Loucy (cell line): ENCODE measurements around the gene IGSF6.

Experiments used
- CTCF ChIP-seq: fragments of 200-600 bp; sonication (generic); conservative IDR thresholded peaks from 2 replicates; pipeline ENCODE4 v1.5.1; 2014; ENCODE audit warnings: mild to moderate bottlenecking, antibody characterized with exemption, low read length
- EZH2phosphoT487 ChIP-seq: fragments of 200-600 bp; IDR thresholded peaks from 2 replicates; pipeline ENCODE4 v1.6.1; 2018; ENCODE audit warnings: antibody characterized with exemption, mild to moderate bottlenecking, moderate library complexity, borderline replicate concordance

- TF ChIP-seq CTCF: no peak
- TF ChIP-seq EZH2phosphoT487: no peak
These were observed 6.7 kb upstream of the IGSF6 start for GRCh38 chr16:21659124-21659523.
